Smooth muscle cell (in vitro differentiated cells): ENCODE results near the gene BTG2. TPM values are rescaled to one million over a fixed set of nuclear protein-coding genes. Genes with fewer than 3 reads are reported as not detected.

Experiments
- DNase-seq: peaks from one replicate; lab custom pipeline; 2025; ENCODE audit not compliant: unreplicated experiment; lab: John Stamatoyannopoulos, UW
- H2AFZ ChIP-seq: fragments of 200-600 bp; sonication (generic); 2 replicates; pipeline ENCODE4 v1.6.0; 2016; ENCODE audit warnings: antibody characterized with exemption, low read depth, mild to moderate bottlenecking
- H3F3A ChIP-seq: fragments of 200-600 bp; sonication (generic); 2 replicates; pipeline ENCODE4 v1.6.0; 2017; ENCODE audit warnings: antibody characterized with exemption, low read depth
- H3K27ac ChIP-seq: fragments of 200-600 bp; sonication (generic); 2 replicates; pipeline ENCODE4 v1.5.1; 2016; ENCODE audit warnings: low read depth, mild to moderate bottlenecking
- H3K27me3 ChIP-seq: fragments of 200-600 bp; sonication (generic); 2 replicates; pipeline ENCODE4 v1.6.1; 2016; ENCODE audit warnings: low read depth, mild to moderate bottlenecking
- H3K36me3 ChIP-seq: fragments of 200-600 bp; sonication (generic); 2 replicates; pipeline ENCODE4 v1.5.1; 2016; ENCODE audit warnings: low read depth
- H3K4me1 ChIP-seq: fragments of 200-600 bp; sonication (generic); 2 replicates; pipeline ENCODE4 v1.5.1; 2016; ENCODE audit warnings: low read depth
- H3K4me2 ChIP-seq: fragments of 200-600 bp; sonication (generic); 2 replicates; pipeline ENCODE4 v1.6.0; 2016; ENCODE audit warnings: mild to moderate bottlenecking
- H3K4me3 ChIP-seq: fragments of 200-600 bp; sonication (generic); 2 replicates; pipeline ENCODE4 v1.5.1; 2016; ENCODE audit warnings: mild to moderate bottlenecking
- H3K79me2 ChIP-seq: fragments of 200-600 bp; sonication (generic); 2 replicates; pipeline ENCODE4 v1.6.0; 2016; ENCODE audit warnings: low read depth, mild to moderate bottlenecking
- H3K9ac ChIP-seq: fragments of 200-600 bp; sonication (generic); 2 replicates; pipeline ENCODE4 v1.6.0; 2016; ENCODE audit warnings: low read depth
- H3K9me3 ChIP-seq: fragments of 200-600 bp; sonication (generic); replicated peaks from 2 replicates; pipeline ENCODE4 v1.5.1; 2016; ENCODE audit warnings: low read depth
- H4K20me1 ChIP-seq: fragments of 200-600 bp; sonication (generic); 2 replicates; pipeline ENCODE4 v1.6.0; 2016; ENCODE audit warnings: low read depth
- WGBS: methylation state at CpG from one replicate; pipeline ENCODE4 v1.1.7; 2016; ENCODE audit warnings: low lambda C conversion rate; 5-methylcytosine and 5-hydroxymethylcytosine counted together
- polyA plus RNA-seq: library from polyadenylated mRNA; unstranded; fragments of >200 nt; fragmentation: Nextera tagmentation; extraction: Ambion mirVana; gene quantifications from 2 replicates; pipeline ENCODE4 v1.2.1, GENCODE V29; 2016
- total RNA-seq: library from RNA; depleted of rRNA; stranded (reverse); fragments of >200 nt; gene quantifications from 2 replicates; pipeline ENCODE4 v1.2.3, GENCODE V29; 2014
- TF ChIP-seq, protein P1 (sequence below): fragments of 200-600 bp; sonication (generic); IDR thresholded peaks from 2 replicates; pipeline ENCODE4 v1.5.1; 2017; ENCODE audit warnings: borderline replicate concordance, mild to moderate bottlenecking, antibody characterized with exemption; ENCODE audit not compliant: insufficient read depth, poor library complexity, severe bottlenecking

The BTG2 gene
- total and polyA plus RNA-seq, 2 experiments from 2014 or later, result 80.0 to 93.8 TPM

DNA sequence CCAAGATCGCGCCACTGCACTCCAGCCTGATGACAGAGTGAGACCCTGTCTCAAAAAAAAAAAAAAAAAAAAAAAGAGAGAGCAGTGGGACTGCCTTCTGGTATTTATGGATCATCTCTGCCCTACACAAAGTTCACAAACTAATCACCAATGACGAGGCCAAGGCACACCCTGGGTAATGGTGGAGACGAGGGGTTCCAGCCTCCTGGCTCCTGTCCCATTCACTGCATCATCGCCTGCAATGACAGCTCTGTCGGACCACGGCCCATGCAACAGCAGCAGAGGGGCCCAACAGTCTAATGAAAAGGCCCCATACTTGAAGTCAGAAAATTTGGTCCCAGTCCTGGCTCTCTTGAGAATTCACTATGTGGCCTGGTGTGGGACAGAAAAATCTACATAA lies 2.9 kb upstream of the BTG2 start:
- H4K20me1 ChIP-seq, result peaks cover 21% of the 10 kb centered on the region
- no peaks in the 10 kb centered on the region for H3K27me3 ChIP-seq
- H3K4me2 ChIP-seq, result no peak overlapping the region
- WGBS, result 91% methylated on average over 7 of the region's 7 CpGs
- TF ChIP-seq, protein P1, sequence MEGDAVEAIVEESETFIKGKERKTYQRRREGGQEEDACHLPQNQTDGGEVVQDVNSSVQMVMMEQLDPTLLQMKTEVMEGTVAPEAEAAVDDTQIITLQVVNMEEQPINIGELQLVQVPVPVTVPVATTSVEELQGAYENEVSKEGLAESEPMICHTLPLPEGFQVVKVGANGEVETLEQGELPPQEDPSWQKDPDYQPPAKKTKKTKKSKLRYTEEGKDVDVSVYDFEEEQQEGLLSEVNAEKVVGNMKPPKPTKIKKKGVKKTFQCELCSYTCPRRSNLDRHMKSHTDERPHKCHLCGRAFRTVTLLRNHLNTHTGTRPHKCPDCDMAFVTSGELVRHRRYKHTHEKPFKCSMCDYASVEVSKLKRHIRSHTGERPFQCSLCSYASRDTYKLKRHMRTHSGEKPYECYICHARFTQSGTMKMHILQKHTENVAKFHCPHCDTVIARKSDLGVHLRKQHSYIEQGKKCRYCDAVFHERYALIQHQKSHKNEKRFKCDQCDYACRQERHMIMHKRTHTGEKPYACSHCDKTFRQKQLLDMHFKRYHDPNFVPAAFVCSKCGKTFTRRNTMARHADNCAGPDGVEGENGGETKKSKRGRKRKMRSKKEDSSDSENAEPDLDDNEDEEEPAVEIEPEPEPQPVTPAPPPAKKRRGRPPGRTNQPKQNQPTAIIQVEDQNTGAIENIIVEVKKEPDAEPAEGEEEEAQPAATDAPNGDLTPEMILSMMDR, result no peak
- no peaks in the 10 kb centered on the region for H3K9me3 ChIP-seq
- H3K9ac ChIP-seq, result no peak overlapping the region
- H3K4me3 ChIP-seq, result no peak overlapping the region
- H2AFZ ChIP-seq, result no peak overlapping the region
- no peaks in the 10 kb centered on the region for H3K36me3 ChIP-seq
- H3K27ac ChIP-seq, result no peak overlapping the region
- peaks cover 10% of the 10 kb centered on the region for H3K79me2 ChIP-seq
- peaks cover 19% of the 10 kb centered on the region for H3K4me1 ChIP-seq
- H3F3A ChIP-seq, result peaks cover under 1% of the 10 kb centered on the region
- DNase-seq, result no peak

DNA sequence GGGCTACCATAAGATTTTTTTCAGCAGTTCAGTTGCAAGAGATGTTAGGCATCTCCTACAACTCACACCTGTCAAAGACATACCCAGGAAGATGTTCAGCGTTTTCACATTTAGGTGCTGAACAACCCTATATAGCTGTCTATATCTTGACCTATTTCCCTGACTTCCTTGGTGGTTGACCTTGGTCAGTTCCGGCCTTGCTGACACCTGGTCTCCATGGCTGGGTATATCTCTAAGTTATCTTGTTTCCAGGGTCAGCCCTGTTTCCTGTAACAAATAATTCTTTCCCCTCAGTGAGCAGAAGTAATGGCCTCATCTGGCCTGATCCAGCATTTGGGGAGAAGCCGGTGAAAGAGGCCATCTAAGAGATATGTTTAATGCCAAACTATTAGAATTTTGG lies 2.4 kb upstream of the BTG2 start:
- Histone ChIP-seq H3K4me2 (no peak overlapping the region), H3F3A (peaks cover 5% of the 10 kb centered on the region), H4K20me1 (peaks cover 25% of the 10 kb centered on the region), H3K27ac (peak overlapping the region; percentile 29), H2AFZ (no peak overlapping the region), H3K79me2 (peaks cover 14% of the 10 kb centered on the region), H3K9ac (no peak overlapping the region), H3K9me3 (no peaks in the 10 kb centered on the region), H3K4me3 (no peak overlapping the region), H3K4me1 (peaks cover 23% of the 10 kb centered on the region), H3K36me3 (no peaks in the 10 kb centered on the region), H3K27me3 (no peaks in the 10 kb centered on the region)
- 99% methylated on average over 3 of the region's 3 CpGs for WGBS
- TF ChIP-seq, protein P1, result no peak
- no peak for DNase-seq

DNA sequence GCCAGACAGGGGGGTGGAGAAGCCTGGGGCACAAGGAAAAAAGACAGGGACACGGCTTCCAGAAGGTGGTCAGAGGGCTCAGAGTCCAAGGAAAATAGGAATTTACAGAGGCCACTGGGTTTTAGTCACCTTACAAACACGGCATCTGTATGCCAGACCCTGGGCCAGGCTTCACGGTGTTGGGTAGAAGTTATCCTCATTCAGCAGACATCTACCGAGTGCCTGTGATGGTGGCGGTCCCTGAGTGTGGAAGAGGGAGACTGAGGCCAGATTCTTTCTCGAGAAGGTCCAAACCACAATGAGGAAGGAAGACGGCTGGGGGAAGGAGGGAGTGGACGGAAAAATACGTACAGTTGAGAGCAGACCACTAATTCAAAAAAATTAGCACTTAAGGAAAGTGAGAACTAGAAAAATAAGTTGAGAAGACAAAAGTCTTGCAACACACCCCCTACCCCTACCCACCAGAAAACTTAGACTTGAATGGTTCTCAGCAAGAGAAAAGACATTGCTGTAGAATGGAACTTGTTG lies 864 bp upstream of the BTG2 start:
- Histone ChIP-seq H3K9ac (peak overlapping the region; percentile 89), H3K79me2 (peaks cover 19% of the 10 kb centered on the region), H3K36me3 (no peaks in the 10 kb centered on the region), H4K20me1 (peaks cover 41% of the 10 kb centered on the region), H3F3A (peaks cover 6% of the 10 kb centered on the region), H3K4me1 (peaks cover 37% of the 10 kb centered on the region), H3K27ac (peak overlapping the region; percentile 91), H3K4me2 (peak overlapping the region; percentile 83), H3K4me3 (peak overlapping the region; percentile 89), H3K27me3 (no peaks in the 10 kb centered on the region), H3K9me3 (no peaks in the 10 kb centered on the region), H2AFZ (peak overlapping the region; percentile 58)
- DNase-seq, result no peak
- WGBS, result 76% methylated on average over 9 of the region's 9 CpGs
- TF ChIP-seq, protein P1, result no peak

DNA sequence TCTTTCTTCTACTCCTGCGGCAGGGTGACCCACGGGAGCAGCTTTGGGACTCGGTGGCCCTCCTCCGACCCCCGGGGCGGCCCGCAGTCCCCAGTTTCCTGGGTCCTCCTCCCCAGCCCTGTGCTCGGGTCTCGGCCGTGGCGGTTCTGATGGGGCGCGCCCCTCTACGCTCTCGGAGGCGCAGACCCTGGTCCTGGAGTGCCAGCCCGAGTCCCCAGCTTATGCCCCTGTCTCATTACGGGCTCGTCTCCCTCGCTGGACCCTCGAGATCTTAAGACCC lies 430 bp downstream of the BTG2 start:
- Histone ChIP-seq H4K20me1 (peaks cover 54% of the 10 kb centered on the region), H3K4me3 (peak overlapping the region; percentile 89), H3K4me1 (peaks cover 37% of the 10 kb centered on the region), H3K4me2 (peak overlapping the region; percentile 87), H3K36me3 (no peaks in the 10 kb centered on the region), H3F3A (peaks cover 6% of the 10 kb centered on the region), H3K9ac (peak overlapping the region; percentile 90), H3K27me3 (no peaks in the 10 kb centered on the region), H3K27ac (peak overlapping the region; percentile 60), H3K79me2 (peaks cover 19% of the 10 kb centered on the region), H3K9me3 (no peaks in the 10 kb centered on the region), H2AFZ (no peak overlapping the region)
- DNase-seq, result no peak
- 4% methylated on average over 20 of the region's 21 CpGs for WGBS
- TF ChIP-seq, protein P1, result no peak
